Neural progenitor cell (in vitro differentiated cells): ENCODE data around the gene UGT1A8. TPM values are rescaled to one million over a fixed set of nuclear protein-coding genes. Genes with fewer than 3 reads are reported as not detected.

Source experiments
- DNase-seq: peaks from one replicate; pipeline ENCODE4 v3.0.0-alpha.2; 2016; ENCODE audit warnings: low spot score
- H2AFZ ChIP-seq: fragments of 200-600 bp; sonication (generic); replicated peaks from 2 replicates; pipeline ENCODE4 v1.6.1; 2016; ENCODE audit warnings: antibody characterized with exemption
- H3F3A ChIP-seq: fragments of 200-600 bp; sonication (generic); 2 replicates; pipeline ENCODE4 v1.6.1; 2016; ENCODE audit warnings: antibody characterized with exemption, low read depth
- H3K27ac ChIP-seq: fragments of 200-600 bp; sonication (generic); 2 replicates; pipeline ENCODE4 v1.5.1; 2016; ENCODE audit warnings: mild to moderate bottlenecking
- H3K27me3 ChIP-seq: fragments of 200-600 bp; sonication (generic); 2 replicates; pipeline ENCODE4 v1.6.1; 2016; ENCODE audit warnings: mild to moderate bottlenecking, moderate library complexity
- H3K36me3 ChIP-seq: fragments of 200-600 bp; sonication (generic); 2 replicates; pipeline ENCODE4 v1.5.1; 2016
- H3K4me1 ChIP-seq: fragments of 200-600 bp; sonication (generic); 2 replicates; pipeline ENCODE4 v1.6.1; 2016; ENCODE audit warnings: mixed run types
- H3K4me2 ChIP-seq: fragments of 200-600 bp; sonication (generic); 2 replicates; pipeline ENCODE4 v1.6.1; 2016
- H3K4me3 ChIP-seq: fragments of 200-600 bp; sonication (generic); 2 replicates; pipeline ENCODE4 v1.5.1; 2016
- H3K79me2 ChIP-seq: fragments of 200-600 bp; sonication (generic); 2 replicates; pipeline ENCODE4 v1.6.1; 2016; ENCODE audit warnings: low read depth
- H3K9ac ChIP-seq: fragments of 200-600 bp; sonication (generic); 2 replicates; pipeline ENCODE4 v1.6.1; 2016
- H3K9me3 ChIP-seq: fragments of 200-600 bp; sonication (generic); 2 replicates; pipeline ENCODE4 v1.5.1; 2016; ENCODE audit warnings: low read depth
- H4K20me1 ChIP-seq: fragments of 200-600 bp; sonication (generic); 2 replicates; pipeline ENCODE4 v1.6.1; 2016; ENCODE audit warnings: low read depth
- H3K27ac Mint-ChIP-seq: 3 replicates; pipeline ENCODE4 v1.8.0; 2021; ENCODE audit warnings: mixed read lengths
- H3K27me3 Mint-ChIP-seq: 2 replicates; pipeline ENCODE4 v1.8.0; 2022; ENCODE audit warnings: low read depth, mild to moderate bottlenecking, inconsistent platforms, moderate library complexity, mixed read lengths; ENCODE audit not compliant: insufficient read depth
- H3K36me3 Mint-ChIP-seq: 3 replicates; pipeline ENCODE4 v1.8.0; 2021; ENCODE audit warnings: mixed read lengths
- H3K4me1 Mint-ChIP-seq: 3 replicates; pipeline ENCODE4 v1.8.0; 2021; ENCODE audit warnings: mixed read lengths
- H3K4me3 Mint-ChIP-seq: 3 replicates; pipeline ENCODE4 v1.8.0; 2021; ENCODE audit warnings: mild to moderate bottlenecking, moderate library complexity, mixed read lengths
- H3K9me3 Mint-ChIP-seq: 3 replicates; pipeline ENCODE4 v1.8.0; 2020; ENCODE audit warnings: mixed read lengths
- EZH2 ChIP-seq: fragments of 200-600 bp; sonication (generic); IDR thresholded peaks from 2 replicates; pipeline ENCODE4 v1.6.1; 2017; ENCODE audit warnings: antibody characterized with exemption, mild to moderate bottlenecking, moderate library complexity
- EZH2phosphoT487 ChIP-seq: fragments of 200-600 bp; sonication (generic); IDR thresholded peaks from 2 replicates; pipeline ENCODE4 v1.6.1; 2017; ENCODE audit warnings: antibody characterized with exemption
- total RNA-seq: library from RNA; depleted of rRNA; stranded (reverse); fragments of >200 nt; gene quantifications from 2 replicates; pipeline ENCODE4 v1.2.3, GENCODE V29; 2015; ENCODE audit warnings: low replicate concordance
- TF ChIP-seq, protein P1 (sequence below): fragments of 200-600 bp; sonication (generic); IDR thresholded peaks from 2 replicates; pipeline ENCODE4 v1.5.1; 2017; ENCODE audit warnings: antibody characterized with exemption, mild to moderate bottlenecking

The UGT1A8 gene
- total RNA-seq, 1 donor from 2014 or later: not detected

DNA sequence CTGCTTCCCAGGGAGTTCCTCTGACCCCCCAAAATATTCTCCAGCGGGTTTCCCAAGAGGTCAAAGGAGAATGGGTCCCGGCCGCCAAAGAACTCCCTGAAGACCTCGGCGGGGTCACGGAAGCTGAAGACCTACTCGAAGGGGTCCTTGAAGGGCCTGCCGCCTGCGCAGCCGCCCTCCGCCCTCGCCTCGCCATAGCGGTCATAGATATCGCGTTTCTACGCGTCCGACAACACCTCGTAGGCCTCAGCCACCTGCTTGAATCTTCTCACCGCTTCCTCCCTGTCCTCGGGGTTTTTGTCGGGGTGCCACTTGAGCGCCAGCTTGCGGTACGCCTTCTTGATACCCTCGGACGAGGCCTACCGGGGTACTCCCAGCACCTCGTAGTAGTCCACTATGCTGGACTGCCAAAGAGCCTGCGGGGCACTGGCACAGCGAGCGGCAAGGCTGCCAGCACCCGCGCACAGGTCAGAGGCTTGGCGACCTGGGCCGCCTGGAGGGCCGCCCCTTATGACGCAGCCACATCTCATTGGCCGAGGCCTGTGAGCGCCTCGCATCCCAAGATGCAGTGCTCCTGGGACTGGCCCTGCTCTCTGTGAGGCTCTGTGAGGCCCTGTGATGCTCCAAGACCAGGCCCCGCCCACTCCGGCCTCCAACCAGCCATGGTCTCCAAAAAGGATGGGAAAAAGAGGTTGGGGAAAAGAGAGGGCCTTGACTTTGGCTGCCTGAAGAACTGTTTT, 137.6 kb downstream of the UGT1A8 start:
- Histone ChIP-seq H3K4me1 (peaks cover 3% of the 10 kb centered on the region), H3K36me3 (no peaks in the 10 kb centered on the region), H3K9ac (no peak overlapping the region), H3K27ac (no peak overlapping the region), H3F3A (no peaks in the 10 kb centered on the region), H2AFZ (no peak overlapping the region), H3K4me2 (no peak overlapping the region), H3K79me2 (no peaks in the 10 kb centered on the region), H3K27me3 (no peaks in the 10 kb centered on the region), H3K9me3 (no peaks in the 10 kb centered on the region), H3K4me3 (no peak overlapping the region), H4K20me1 (no peaks in the 10 kb centered on the region)
- H3K27me3 Mint-ChIP-seq: peaks cover 5% of the 10 kb centered on the region
- TF ChIP-seq EZH2phosphoT487: no peak
- TF ChIP-seq, protein P1, sequence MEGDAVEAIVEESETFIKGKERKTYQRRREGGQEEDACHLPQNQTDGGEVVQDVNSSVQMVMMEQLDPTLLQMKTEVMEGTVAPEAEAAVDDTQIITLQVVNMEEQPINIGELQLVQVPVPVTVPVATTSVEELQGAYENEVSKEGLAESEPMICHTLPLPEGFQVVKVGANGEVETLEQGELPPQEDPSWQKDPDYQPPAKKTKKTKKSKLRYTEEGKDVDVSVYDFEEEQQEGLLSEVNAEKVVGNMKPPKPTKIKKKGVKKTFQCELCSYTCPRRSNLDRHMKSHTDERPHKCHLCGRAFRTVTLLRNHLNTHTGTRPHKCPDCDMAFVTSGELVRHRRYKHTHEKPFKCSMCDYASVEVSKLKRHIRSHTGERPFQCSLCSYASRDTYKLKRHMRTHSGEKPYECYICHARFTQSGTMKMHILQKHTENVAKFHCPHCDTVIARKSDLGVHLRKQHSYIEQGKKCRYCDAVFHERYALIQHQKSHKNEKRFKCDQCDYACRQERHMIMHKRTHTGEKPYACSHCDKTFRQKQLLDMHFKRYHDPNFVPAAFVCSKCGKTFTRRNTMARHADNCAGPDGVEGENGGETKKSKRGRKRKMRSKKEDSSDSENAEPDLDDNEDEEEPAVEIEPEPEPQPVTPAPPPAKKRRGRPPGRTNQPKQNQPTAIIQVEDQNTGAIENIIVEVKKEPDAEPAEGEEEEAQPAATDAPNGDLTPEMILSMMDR: no peak
- no peak for TF ChIP-seq EZH2
- H3K4me3 Mint-ChIP-seq: no peak overlapping the region
- H3K27ac Mint-ChIP-seq: no peak overlapping the region
- peaks cover 1% of the 10 kb centered on the region for H3K36me3 Mint-ChIP-seq
- peaks cover 3% of the 10 kb centered on the region for H3K4me1 Mint-ChIP-seq
- H3K9me3 Mint-ChIP-seq: peaks cover 24% of the 10 kb centered on the region
- no peak for DNase-seq

DNA sequence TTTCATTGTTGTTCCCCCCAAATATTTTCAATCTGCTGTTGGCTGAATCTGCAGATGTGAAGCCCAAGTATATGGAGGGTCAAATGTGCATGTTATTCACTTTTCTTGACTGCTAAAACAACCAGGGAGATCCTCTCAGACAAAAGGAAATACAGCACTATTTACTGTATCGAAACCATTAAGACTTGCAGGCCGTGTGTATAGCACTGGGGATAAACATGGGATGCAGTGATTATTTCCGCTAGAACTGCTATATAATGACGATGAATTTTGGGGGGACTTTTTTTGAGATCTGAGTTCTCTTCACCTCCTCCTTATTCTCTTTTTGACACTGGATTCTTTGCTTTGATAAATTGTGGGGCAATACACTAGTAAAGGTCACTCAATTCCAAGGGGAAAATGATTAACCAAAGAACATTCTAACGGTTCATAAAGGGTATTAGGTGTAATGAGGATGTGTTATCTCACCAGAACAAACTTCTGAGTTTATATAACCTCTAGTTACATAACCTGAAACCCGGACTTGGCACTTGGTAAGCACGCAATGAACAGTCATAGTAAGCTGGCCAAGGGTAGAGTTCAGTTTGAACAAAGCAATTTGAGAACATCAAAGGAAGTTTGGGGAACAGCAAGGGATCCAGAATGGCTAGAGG, 139.1 kb downstream of the UGT1A8 start:
- Mint-ChIP-seq H3K27ac (no peak overlapping the region), H3K4me3 (no peak overlapping the region), H3K4me1 (peaks cover 5% of the 10 kb centered on the region), H3K36me3 (peaks cover under 1% of the 10 kb centered on the region), H3K9me3 (peaks cover 15% of the 10 kb centered on the region), H3K27me3 (peaks cover 5% of the 10 kb centered on the region)
- no peak for TF ChIP-seq EZH2
- TF ChIP-seq EZH2phosphoT487: no peak
- TF ChIP-seq, protein P1: no peak
- Histone ChIP-seq H3K4me1 (peaks cover 3% of the 10 kb centered on the region), H3F3A (no peaks in the 10 kb centered on the region), H2AFZ (no peak overlapping the region), H3K9me3 (no peaks in the 10 kb centered on the region), H3K36me3 (no peaks in the 10 kb centered on the region), H3K79me2 (no peaks in the 10 kb centered on the region), H4K20me1 (no peaks in the 10 kb centered on the region), H3K27ac (no peak overlapping the region), H3K4me2 (no peak overlapping the region), H3K4me3 (no peak overlapping the region), H3K27me3 (no peaks in the 10 kb centered on the region), H3K9ac (no peak overlapping the region)
- DNase-seq: no peak

DNA sequence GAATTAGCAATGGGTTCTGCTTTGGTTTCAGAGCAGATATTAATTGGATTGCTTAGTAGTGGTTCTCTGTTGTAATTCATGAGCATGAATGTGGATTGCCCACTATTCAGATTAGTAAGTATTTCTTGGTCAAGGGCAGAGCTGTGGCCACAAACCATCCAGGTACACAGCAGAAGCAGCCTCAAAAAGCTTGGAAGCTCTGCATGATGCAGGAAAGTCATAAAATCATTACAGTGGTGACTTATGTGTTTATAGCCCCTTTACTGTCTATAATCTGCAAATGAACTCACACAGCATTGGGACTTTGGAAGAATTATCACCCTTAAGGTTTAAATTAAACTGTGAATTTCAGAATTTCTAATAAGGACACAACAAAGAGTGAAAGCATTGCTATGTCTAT, 140.7 kb downstream of the UGT1A8 start:
- Mint-ChIP-seq H3K4me1 (peaks cover 5% of the 10 kb centered on the region), H3K27me3 (peaks cover 2% of the 10 kb centered on the region), H3K9me3 (peaks cover 6% of the 10 kb centered on the region), H3K27ac (no peak overlapping the region), H3K36me3 (no peaks in the 10 kb centered on the region), H3K4me3 (no peak overlapping the region)
- Histone ChIP-seq H3K4me1 (no peaks in the 10 kb centered on the region), H3K9me3 (no peaks in the 10 kb centered on the region), H3K79me2 (no peaks in the 10 kb centered on the region), H3K9ac (no peak overlapping the region), H3K27ac (no peak overlapping the region), H3K27me3 (no peaks in the 10 kb centered on the region), H4K20me1 (no peaks in the 10 kb centered on the region), H3K4me2 (no peak overlapping the region), H3F3A (no peaks in the 10 kb centered on the region), H2AFZ (no peak overlapping the region), H3K36me3 (no peaks in the 10 kb centered on the region), H3K4me3 (no peak overlapping the region)
- DNase-seq: no peak
- TF ChIP-seq, protein P1: no peak
- TF ChIP-seq EZH2phosphoT487 (no peak), EZH2 (no peak)
